ENCODE results near the gene MAZ. TPM values are rescaled to one million over a fixed set of nuclear protein-coding genes. Genes with fewer than 3 reads are reported as not detected.

The MAZ gene
- total and polyA plus RNA-seq, 2 of the 13 experiments (the other 11 are each of a cell fraction or from before 2014, with no cell fraction given): 203 to 277 TPM

- peak; percentile 43; the same call in 1 of the 2 replicates for TF ChIP-seq ZNF766 (CRISPR knock-in tag; IDR thresholded peaks at IDR 0.05; ENCODE audit: borderline replicate concordance)
- peak; percentile 55; the same call in 1 of the 2 replicates for TF ChIP-seq ZBTB26 (CRISPR knock-in tag; IDR thresholded peaks at IDR 0.05; ENCODE audit: borderline replicate concordance)
- peak; percentile 28; the same call in 1 of the 2 replicates for TF ChIP-seq ZFP36L2 (CRISPR knock-in tag; IDR thresholded peaks at IDR 0.05)
- TF ChIP-seq EEA1 (CRISPR knock-in tag; IDR thresholded peaks at IDR 0.05; ENCODE audit: borderline replicate concordance): no peak; the same call in 1 of the 2 replicates
- TF ChIP-seq ZNF703 (CRISPR knock-in tag; IDR thresholded peaks at IDR 0.05; ENCODE audit: borderline replicate concordance): no peak
- peak; percentile 99 for TF ChIP-seq ZNF224 (CRISPR knock-in tag; IDR thresholded peaks at IDR 0.05)
- peak; percentile 64; the same call in 1 of the 2 replicates for TF ChIP-seq MTA1 (CRISPR knock-in tag; IDR thresholded peaks at IDR 0.05; ENCODE audit: borderline replicate concordance)
- TF ChIP-seq SNAPC5 (CRISPR knock-in tag; IDR thresholded peaks at IDR 0.05; ENCODE audit: borderline replicate concordance): no peak
- TF ChIP-seq, protein P1, sequence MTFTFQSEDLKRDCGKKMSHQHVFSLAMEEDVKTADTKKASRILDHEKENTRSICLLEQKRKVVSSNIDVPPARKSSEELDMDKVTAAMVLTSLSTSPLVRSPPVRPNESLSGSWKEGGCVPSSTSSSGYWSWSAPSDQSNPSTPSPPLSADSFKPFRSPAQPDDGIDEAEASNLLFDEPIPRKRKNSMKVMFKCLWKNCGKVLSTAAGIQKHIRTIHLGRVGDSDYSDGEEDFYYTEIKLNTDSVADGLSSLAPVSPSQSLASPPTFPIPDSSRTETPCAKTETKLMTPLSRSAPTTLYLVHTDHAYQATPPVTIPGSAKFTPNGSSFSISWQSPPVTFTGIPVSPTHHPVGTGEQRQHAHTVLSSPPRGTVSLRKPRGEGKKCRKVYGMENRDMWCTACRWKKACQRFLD (CRISPR knock-in tag; IDR thresholded peaks at IDR 0.05; ENCODE audit: borderline replicate concordance): peak; percentile 22; the same call in 1 of the 2 replicates
- peak; percentile 94 for TF ChIP-seq SPEN (CRISPR knock-in tag; IDR thresholded peaks at IDR 0.05; ENCODE audit: low read depth)
- TF ChIP-seq ZKSCAN1 (IDR thresholded peaks at IDR 0.05; ENCODE audit: low read length): peak; percentile 68; the same call in 1 of the 2 replicates
- TF ChIP-seq, protein P2, sequence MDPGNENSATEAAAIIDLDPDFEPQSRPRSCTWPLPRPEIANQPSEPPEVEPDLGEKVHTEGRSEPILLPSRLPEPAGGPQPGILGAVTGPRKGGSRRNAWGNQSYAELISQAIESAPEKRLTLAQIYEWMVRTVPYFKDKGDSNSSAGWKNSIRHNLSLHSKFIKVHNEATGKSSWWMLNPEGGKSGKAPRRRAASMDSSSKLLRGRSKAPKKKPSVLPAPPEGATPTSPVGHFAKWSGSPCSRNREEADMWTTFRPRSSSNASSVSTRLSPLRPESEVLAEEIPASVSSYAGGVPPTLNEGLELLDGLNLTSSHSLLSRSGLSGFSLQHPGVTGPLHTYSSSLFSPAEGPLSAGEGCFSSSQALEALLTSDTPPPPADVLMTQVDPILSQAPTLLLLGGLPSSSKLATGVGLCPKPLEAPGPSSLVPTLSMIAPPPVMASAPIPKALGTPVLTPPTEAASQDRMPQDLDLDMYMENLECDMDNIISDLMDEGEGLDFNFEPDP (CRISPR knock-in tag; conservative IDR thresholded peaks at IDR 0.05): no peak
- no peak for TF ChIP-seq ATM (IDR thresholded peaks at IDR 0.05; ENCODE audit: borderline replicate concordance)
- TF ChIP-seq ATF6 (CRISPR knock-in tag; conservative IDR thresholded peaks at IDR 0.05): peak; percentile 32; the same call in 1 of the 2 replicates
- no peak; the same call in 1 of the 2 replicates for TF ChIP-seq ZSCAN12 (CRISPR knock-in tag; IDR thresholded peaks at IDR 0.05)
- no peak for TF ChIP-seq ZBTB4 (CRISPR knock-in tag; IDR thresholded peaks at IDR 0.05; ENCODE audit: borderline replicate concordance)
- no peak for TF ChIP-seq SUZ12 (IDR thresholded peaks at IDR 0.05; ENCODE audit: low read depth, low read length)
- TF ChIP-seq SRY (CRISPR knock-in tag; IDR thresholded peaks at IDR 0.05): peak; percentile 87
These were observed 9.7 kb downstream of the MAZ start, which contains the start of gene PAGR1 (continued) for GRCh38 chr16:29815793-29816693.

Data from HepG2 (cell line).